Hippocampal formation (tissue), 2 donors: ENCODE results near the gene KHDRBS1.
A peak's percentile ranks its signal among the peaks of the same experiment; 100 is the strongest.
"Not testable (repeated sequence)": the region's sequence is repeated elsewhere in the genome, so short reads cannot be mapped to it uniquely, and the experiment has no call there.

Source experiments
- DNase-seq, 2 donors: peaks; one replicate each; lab custom pipeline; 2025; lab: John Stamatoyannopoulos, UW

KHDRBS1 gene

DNA sequence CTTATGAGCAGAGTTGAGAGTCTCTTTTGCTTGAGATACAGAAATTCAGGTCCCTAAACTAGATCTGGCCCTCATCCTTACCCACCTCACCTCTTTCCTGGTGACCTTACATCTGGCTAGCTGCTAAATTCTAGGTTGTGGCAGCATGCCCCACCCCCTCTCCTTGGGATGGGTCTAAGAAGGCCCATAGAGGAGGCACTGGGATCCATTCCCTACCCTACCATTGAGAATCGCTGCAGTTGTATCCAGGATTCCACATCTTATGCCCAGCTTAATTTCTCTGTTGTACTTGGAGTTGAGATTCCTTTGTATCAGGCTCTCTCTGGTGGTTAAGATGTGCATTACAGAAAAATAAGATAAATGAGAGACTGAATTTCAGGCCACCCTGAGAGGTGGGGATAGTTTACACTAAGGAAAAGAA lies 49.6 kb downstream of the KHDRBS1 start:
- DNase-seq, result peak in 1 of 2 donors; percentile 87

- not testable (repeated sequence) for DNase-seq
Observed at GRCh38 chr1:32065613-32066488, 52.2 kb downstream of the KHDRBS1 start.

DNA sequence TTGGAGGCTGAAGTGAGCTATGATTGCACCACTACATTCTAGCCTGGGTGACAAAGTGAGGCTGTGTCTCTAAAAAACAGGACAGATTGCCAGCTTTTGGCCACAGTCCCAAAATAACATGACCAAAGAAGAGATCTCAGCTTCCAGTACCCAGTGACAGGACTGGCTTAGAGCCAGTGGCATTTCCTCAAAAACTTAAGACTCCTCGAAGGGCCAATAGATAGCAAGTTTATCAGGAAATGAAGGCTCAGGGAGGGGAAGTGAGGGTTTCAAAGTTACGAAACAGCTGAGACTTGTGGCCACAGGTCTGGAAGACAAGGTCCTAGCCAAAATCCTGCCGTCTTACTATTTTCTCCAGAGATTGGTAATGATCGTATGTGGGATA lies 52.8 kb downstream of the KHDRBS1 start:
- peak; percentile 28 to 61 for DNase-seq

DNA sequence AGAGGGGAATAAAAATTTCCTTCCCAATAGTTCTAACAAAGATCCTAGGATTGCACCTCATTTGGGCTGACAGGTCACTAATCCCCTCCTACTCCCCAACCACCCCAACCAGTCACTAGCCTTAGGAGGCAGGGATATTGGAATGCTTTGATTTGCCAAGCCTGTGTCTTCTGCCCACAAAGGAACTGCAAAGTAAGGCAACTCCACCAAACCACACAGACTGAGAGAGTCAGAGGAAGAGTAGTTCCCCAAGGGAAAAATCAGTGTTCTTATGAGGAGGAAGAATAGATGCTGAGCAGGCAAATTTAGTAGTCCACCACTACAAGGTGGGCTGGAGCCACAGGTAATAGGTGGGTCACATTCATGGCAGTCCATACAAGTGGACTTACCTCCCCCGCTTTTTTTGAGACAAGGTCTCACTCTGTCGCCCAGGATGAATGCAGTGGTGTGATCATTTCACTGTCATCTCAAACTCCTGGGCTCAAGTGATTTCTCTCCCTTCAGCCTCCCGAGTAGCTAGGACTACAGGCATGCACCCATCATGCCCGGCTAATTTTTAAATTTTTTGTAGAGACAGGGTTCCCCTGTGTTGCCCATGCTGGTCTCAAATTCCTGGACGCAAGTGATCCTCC lies 55.4 kb downstream of the KHDRBS1 start:
- no peak for DNase-seq

DNA sequence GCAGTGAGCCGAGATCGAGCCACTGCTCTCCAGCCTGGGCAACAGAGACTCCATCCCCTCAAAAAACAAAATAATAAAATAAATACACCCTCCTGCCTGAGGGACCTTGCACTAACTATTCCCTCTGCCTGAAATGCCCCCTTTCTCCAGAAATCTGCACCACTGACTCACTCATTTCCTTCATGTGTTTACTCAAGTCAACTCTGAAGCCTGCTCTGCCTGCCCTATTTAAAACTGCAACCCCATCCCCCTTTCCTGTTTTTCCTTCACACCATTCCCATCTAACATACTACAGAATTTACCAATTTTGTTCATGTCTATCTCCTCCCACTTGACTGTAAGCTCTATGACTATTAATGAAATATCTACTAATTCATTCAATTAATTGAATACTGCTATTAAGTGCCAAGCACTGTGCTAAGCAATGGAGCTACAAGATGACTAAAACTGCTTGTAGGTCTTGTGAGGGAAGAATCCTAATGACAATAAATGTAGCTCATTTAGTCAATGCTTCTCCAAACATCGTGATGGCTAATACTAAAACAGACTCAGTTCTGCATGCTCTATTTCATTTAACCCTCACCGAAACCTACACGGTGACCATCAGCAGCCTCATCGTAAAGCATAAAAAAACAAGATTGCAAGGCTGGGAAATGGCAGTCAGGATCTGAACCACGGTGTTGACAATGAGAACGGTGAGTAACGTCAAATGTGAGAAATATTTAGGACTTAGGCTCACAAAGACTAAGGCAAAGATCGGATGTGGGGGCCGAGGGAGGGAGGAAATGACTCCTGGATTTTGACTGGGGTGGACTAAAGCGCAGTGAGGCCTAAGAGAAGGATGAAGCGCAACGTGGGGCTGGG lies 58.3 kb downstream of the KHDRBS1 start:
- DNase-seq, result no peak

- DNase-seq, result peak; percentile 93 to 94
Observed at GRCh38 chr1:32072622-32073298, 59.1 kb downstream of the KHDRBS1 start, which contains the start of gene TMEM39B. Gene TMEM39B, plus strand, starts transcription at chr1:32072939. Its CDS starts 109 bp downstream, at chr1:32073048.

- DNase-seq, result no peak
Observed at GRCh38 chr1:32073299-32074229, 59.9 kb downstream of the KHDRBS1 start.

DNA sequence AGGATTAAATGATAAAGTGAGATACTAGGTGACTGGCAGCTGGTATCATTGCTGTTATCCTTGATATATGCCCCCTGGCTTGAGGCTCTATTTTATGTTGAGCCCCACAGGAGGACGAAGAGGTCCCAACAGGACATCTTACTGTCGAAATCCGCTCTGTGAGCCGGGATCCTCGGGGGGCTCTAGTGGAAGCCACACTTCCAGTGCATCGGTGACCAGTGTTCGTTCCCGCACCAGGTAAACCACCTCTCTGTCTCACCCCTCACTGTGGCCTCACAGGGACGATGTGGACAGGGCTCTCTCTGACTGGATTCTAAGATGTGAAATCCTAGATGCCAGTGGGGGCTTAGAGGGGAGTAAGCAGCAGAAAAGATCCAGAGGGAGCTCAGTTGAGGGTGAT lies 61.2 kb downstream of the KHDRBS1 start:
- no peak for DNase-seq

- no peak for DNase-seq
Observed at GRCh38 chr1:32077451-32077850, 63.8 kb downstream of the KHDRBS1 start.

DNA sequence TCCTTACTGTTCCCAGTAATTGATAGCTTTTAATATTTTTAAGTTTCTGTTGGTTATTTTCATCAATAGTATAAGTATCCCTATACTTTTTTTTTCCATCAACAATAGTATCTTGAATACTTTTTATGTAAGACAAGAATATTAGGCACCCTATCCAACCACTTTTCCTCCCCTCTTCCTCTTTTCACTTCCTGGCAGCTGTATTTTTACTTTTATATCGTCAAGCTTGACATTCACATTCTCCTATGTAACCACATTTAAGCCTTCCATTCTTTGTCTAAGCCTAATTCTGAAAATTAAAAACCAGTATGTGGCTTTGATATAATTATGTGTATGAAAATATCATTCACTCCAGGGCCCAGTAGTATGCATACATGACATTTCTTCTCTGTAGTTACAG lies 68.4 kb downstream of the KHDRBS1 start:
- DNase-seq, result no peak

DNA sequence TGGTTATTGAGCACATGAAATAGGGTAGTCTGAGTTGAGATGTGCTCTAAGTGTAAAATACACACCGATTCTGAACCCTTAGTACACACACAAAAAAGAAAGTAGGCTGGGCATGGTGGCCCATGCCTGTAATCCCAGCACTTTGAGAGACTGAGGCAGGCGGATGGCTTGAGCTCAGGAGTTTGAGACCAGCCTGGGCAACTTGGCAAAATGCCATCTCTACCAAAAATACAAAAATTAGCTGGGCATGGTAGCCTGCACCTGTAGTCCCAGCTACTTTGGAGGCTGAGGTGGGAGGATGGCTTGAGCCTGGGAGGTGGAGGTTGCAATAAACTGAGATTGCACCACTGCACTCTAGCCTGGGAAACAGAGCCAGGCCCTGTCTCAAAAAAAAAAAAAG lies 72.7 kb downstream of the KHDRBS1 start:
- not testable (repeated sequence) for DNase-seq

DNA sequence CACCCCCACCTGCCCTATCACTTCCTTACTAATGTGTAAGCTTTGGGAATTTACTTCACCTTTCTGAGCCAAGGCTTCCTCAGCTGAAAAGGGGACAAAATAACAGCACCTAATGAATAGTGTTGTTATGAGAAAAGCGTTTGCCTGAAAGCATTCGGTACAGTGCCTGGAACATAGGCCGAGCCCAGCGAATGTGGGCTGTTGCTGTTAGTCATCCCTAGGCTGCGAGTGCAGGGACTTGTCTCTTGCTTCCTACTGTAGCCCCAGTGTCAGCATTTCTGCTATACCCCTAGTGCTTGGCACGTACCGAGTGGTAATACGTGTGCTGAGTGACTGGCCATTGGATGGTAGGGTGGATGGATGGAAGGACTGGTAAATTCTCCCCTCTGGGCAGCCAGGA lies 77.5 kb downstream of the KHDRBS1 start:
- no peak for DNase-seq

GRCh38 chr1:32091591-32091990 lies 77.9 kb downstream of the KHDRBS1 start:
- no peak for DNase-seq
